HG02973 (cell line): ENCODE results near the gene ORC6.
"Not testable (repeated sequence)": the region's sequence is repeated elsewhere in the genome, so short reads cannot be mapped to it uniquely, and the experiment has no call there.

Experiments used
- ATAC-seq: cut with Tn5 transposase; IDR thresholded peaks from one replicate; pipeline ENCODE4 v1.9.1; 2021; ENCODE audit warnings: moderate library complexity; ENCODE audit not compliant: unreplicated experiment

ORC6 gene

GRCh38 chr16:46689365-46690280, at the start of gene ORC6:
ORC6 (plus strand) TSS chr16:46689659; CDS start chr16:46689706, 47 bp downstream.
- peak; percentile 67 for ATAC-seq

- no peak for ATAC-seq
Observed at GRCh38 chr16:46648656-46649055, 40.8 kb upstream of the ORC6 start.

GRCh38 chr16:46649588-46650253, 39.7 kb upstream of the ORC6 start:
- ATAC-seq = no peak

GRCh38 chr16:46650254-46650623, 39.2 kb upstream of the ORC6 start:
- no peak for ATAC-seq

GRCh38 chr16:46651305-46651704, 38.2 kb upstream of the ORC6 start:
- ATAC-seq = no peak

GRCh38 chr16:46658925-46659324, 30.5 kb upstream of the ORC6 start:
- peak; percentile 91 for ATAC-seq

GRCh38 chr16:46662123-46662522, 27.3 kb upstream of the ORC6 start:
- no peak for ATAC-seq

GRCh38 chr16:46673320-46674013, 16.0 kb upstream of the ORC6 start:
- ATAC-seq = peak; percentile 71

- not testable (repeated sequence) for ATAC-seq
Observed at GRCh38 chr16:46677943-46678342, 11.5 kb upstream of the ORC6 start.

GRCh38 chr16:46681867-46682266, 7.6 kb upstream of the ORC6 start:
- not testable (repeated sequence) for ATAC-seq

GRCh38 chr16:46686815-46687473, 2.5 kb upstream of the ORC6 start:
- ATAC-seq = no peak

- no peak for ATAC-seq
Observed at GRCh38 chr16:46687486-46687885, 2.0 kb upstream of the ORC6 start.

- no peak for ATAC-seq
Observed at GRCh38 chr16:46688101-46688653, 1.3 kb upstream of the ORC6 start.

GRCh38 chr16:46688654-46689364, 650 bp upstream of the ORC6 start, which contains the start of gene VPS35:
VPS35 (minus strand) TSS chr16:46689178; CDS start chr16:46689133, 45 bp downstream.
- peak; percentile 79 for ATAC-seq

- ATAC-seq = no peak
Observed at GRCh38 chr16:46690281-46691178, 1.1 kb downstream of the ORC6 start.

- ATAC-seq = no peak
Observed at GRCh38 chr16:46691726-46692125, 2.3 kb downstream of the ORC6 start.

- ATAC-seq = no peak
Observed at GRCh38 chr16:46693598-46693997, 4.1 kb downstream of the ORC6 start.

- no peak for ATAC-seq
Observed at GRCh38 chr16:46695937-46696336, 6.5 kb downstream of the ORC6 start.

- ATAC-seq = no peak
Observed at GRCh38 chr16:46696957-46697356, 7.5 kb downstream of the ORC6 start.
